ENCODE results near the gene SLC37A4. TPM values are rescaled to one million over a fixed set of nuclear protein-coding genes. Genes with fewer than 3 reads are reported as not detected.
"Not testable (repeated sequence)": the region's sequence is repeated elsewhere in the genome, so short reads cannot be mapped to it uniquely, and the experiment has no call there.

Gene SLC37A4
- total RNA-seq, 5 donors from 2014 or later (not counting 1 experiment from before 2014, with no cell fraction given): 8.9 to 18.0 (median 15.4) TPM

GRCh38 chr11:119062779-119063178, 32.1 kb upstream of the SLC37A4 start:
- ChIA-PET POLR2A (interaction anchor here in 1 of 2 donors (0.6 kb wide), 2 partner anchors 7 to 136 kb away, joined by 3 to 5 read pairs; no protein-coding TSS in a partner anchor), CTCF (no interaction called here)
- no peaks in the 10 kb centered on the region for H3K36me3 Mint-ChIP-seq
- H3K4me1 ChIP-seq (ENCODE audit: control insufficient read depth in 1 of 2, extremely low read depth in 1 of 2, insufficient read depth in 2 of 2, low read length in 2 of 2): peaks cover 12 to 27% of the 10 kb centered on the region in 2 experiments
- H3K36me3 ChIP-seq (ENCODE audit: control insufficient read depth in 2 of 2, extremely low read depth in 1 of 2, insufficient read depth in 1 of 2, low read length in 1 of 2): no peaks in the 10 kb centered on the region
- H3K27ac ChIP-seq (ENCODE audit: low read length): no peak overlapping the region
- no peaks in the 10 kb centered on the region for H3K9me3 Mint-ChIP-seq
- H3K27me3 Mint-ChIP-seq: no peaks in the 10 kb centered on the region
- WGBS (ENCODE audit: insufficient coverage): 100% methylated on average over 1 of the region's 5 CpGs
- no peaks in the 10 kb centered on the region for H3K27me3 ChIP-seq (replicated peaks in 1 of 2; ENCODE audit: control insufficient read depth in 2 of 2, extremely low read depth in 1 of 2, insufficient read depth in 2 of 2, low read length in 1 of 2)
- no peak for DNase-seq
- ATAC-seq (replicated peaks in 1 of 4): no peak
- no peak overlapping the region for H3K27ac Mint-ChIP-seq
- H3K9me3 ChIP-seq: no peaks in the 10 kb centered on the region
- peaks cover 39 to 43% (median 39%) of the 10 kb centered on the region in 3 donors for H3K4me1 Mint-ChIP-seq
- no peak overlapping the region for H3K4me3 ChIP-seq (ENCODE audit: control insufficient read depth in 1 of 2, extremely low read depth in 1 of 2, low read length in 1 of 2)
- H3K4me3 Mint-ChIP-seq: no peak overlapping the region

- Histone ChIP-seq H3K4me1 (ENCODE audit: control insufficient read depth in 1 of 2, extremely low read depth in 1 of 2, insufficient read depth in 2 of 2, low read length in 2 of 2) (peaks cover 8 to 24% of the 10 kb centered on the region in 2 experiments), H3K27ac (ENCODE audit: low read length) (no peak overlapping the region), H3K9me3 (no peaks in the 10 kb centered on the region), H3K36me3 (ENCODE audit: control insufficient read depth in 2 of 2, extremely low read depth in 1 of 2, insufficient read depth in 1 of 2, low read length in 1 of 2) (no peaks in the 10 kb centered on the region), H3K4me3 (ENCODE audit: control insufficient read depth in 1 of 2, extremely low read depth in 1 of 2, low read length in 1 of 2) (no peak overlapping the region), H3K27me3 (replicated peaks in 1 of 2; ENCODE audit: control insufficient read depth in 2 of 2, extremely low read depth in 1 of 2, insufficient read depth in 2 of 2, low read length in 1 of 2) (no peaks in the 10 kb centered on the region)
- Mint-ChIP-seq H3K9me3 (no peaks in the 10 kb centered on the region), H3K4me1 (peaks cover 29 to 36% (median 34%) of the 10 kb centered on the region in 3 donors), H3K27me3 (no peaks in the 10 kb centered on the region), H3K36me3 (peaks cover under 1% of the 10 kb centered on the region), H3K4me3 (no peak overlapping the region), H3K27ac (no peak overlapping the region)
- DNase-seq: no peak
- CTCF ChIA-PET: interaction anchor here (0.7 kb wide), 3 partner anchors 18 to 108 kb away, joined by 3 to 10 read pairs (median 6); no protein-coding TSS in a partner anchor
- POLR2A ChIA-PET: interaction anchor here in 1 of 2 donors (0.6 kb wide), 1 partner anchor 24 kb away, joined by 5 read pairs; no protein-coding TSS in a partner anchor
- ATAC-seq (replicated peaks in 1 of 4): no peak
- 100% methylated on average over 2 of the region's 3 CpGs for WGBS (ENCODE audit: insufficient coverage)
Measured at GRCh38 chr11:119061256-119061655, 30.6 kb upstream of the SLC37A4 start.

GRCh38 chr11:119059128-119059527, 28.5 kb upstream of the SLC37A4 start:
- peak overlapping the region in 1 of 3 donors; percentile 31 for H3K4me3 Mint-ChIP-seq
- H3K27ac ChIP-seq (ENCODE audit: low read length); POLR2A ChIA-PET; CTCF ChIA-PET; H3K27me3 ChIP-seq (replicated peaks in 1 of 2; ENCODE audit: control insufficient read depth in 2 of 2, extremely low read depth in 1 of 2, insufficient read depth in 2 of 2, low read length in 1 of 2); H3K4me3 ChIP-seq (ENCODE audit: control insufficient read depth in 1 of 2, extremely low read depth in 1 of 2, low read length in 1 of 2); H3K9me3 Mint-ChIP-seq; H3K9me3 ChIP-seq; H3K27me3 Mint-ChIP-seq; ATAC-seq (replicated peaks in 1 of 4); H3K27ac Mint-ChIP-seq; DNase-seq: not testable (repeated sequence)
- H3K36me3 Mint-ChIP-seq: peaks cover 17% of the 10 kb centered on the region
- Histone ChIP-seq H3K4me1 (ENCODE audit: control insufficient read depth in 1 of 2, extremely low read depth in 1 of 2, insufficient read depth in 2 of 2, low read length in 2 of 2) (peaks cover 12 to 27% of the 10 kb centered on the region in 2 experiments), H3K36me3 (ENCODE audit: control insufficient read depth in 2 of 2, extremely low read depth in 1 of 2, insufficient read depth in 1 of 2, low read length in 1 of 2) (peaks cover 13 to 14% of the 10 kb centered on the region in 2 donors)
- no CpG with 5 or more reads among the region's 35 CpGs for WGBS (ENCODE audit: insufficient coverage)
- H3K4me1 Mint-ChIP-seq: peaks cover 29 to 40% (median 35%) of the 10 kb centered on the region in 3 donors

- DNase-seq (peak; percentile 95 to 100 (median 98)), ATAC-seq (replicated peaks in 1 of 4) (peak; percentile 90 to 97 (median 93))
- ChIA-PET POLR2A (interaction anchor here in 1 of 2 donors (0.8 to 1.6 kb wide), 4 partner anchors 10 to 38 kb away, joined by 3 to 10 read pairs (median 4); partner anchors contain the start of genes TRAPPC4 and VPS11), CTCF (interaction anchor here in 1 of 2 donors (3.4 kb wide), 1 partner anchor 11 kb away, joined by 37 read pairs; the partner anchor contains the start of gene VPS11)
- H3K4me1 Mint-ChIP-seq: peaks cover 34 to 45% (median 36%) of the 10 kb centered on the region in 3 donors
- H3K36me3 ChIP-seq (ENCODE audit: control insufficient read depth in 2 of 2, extremely low read depth in 1 of 2, insufficient read depth in 1 of 2, low read length in 1 of 2): peaks cover 26 to 34% of the 10 kb centered on the region in 2 donors
- H3K9me3 ChIP-seq: no peaks in the 10 kb centered on the region
- H3K27ac ChIP-seq (ENCODE audit: low read length): peak within 1 kb of the TSS; percentile 63
- no peaks in the 10 kb centered on the region for H3K9me3 Mint-ChIP-seq
- peak within 1 kb of the TSS; percentile 94 to 95 (median 94) for H3K4me3 Mint-ChIP-seq
- H3K27ac Mint-ChIP-seq: peak within 1 kb of the TSS; percentile 94 to 95
- peaks cover 34% of the 10 kb centered on the region for H3K36me3 Mint-ChIP-seq
- H3K4me1 ChIP-seq (ENCODE audit: control insufficient read depth in 1 of 2, extremely low read depth in 1 of 2, insufficient read depth in 2 of 2, low read length in 2 of 2): peaks cover 12 to 28% of the 10 kb centered on the region in 2 experiments
- no peaks in the 10 kb centered on the region for H3K27me3 ChIP-seq (replicated peaks in 1 of 2; ENCODE audit: control insufficient read depth in 2 of 2, extremely low read depth in 1 of 2, insufficient read depth in 2 of 2, low read length in 1 of 2)
- H3K27me3 Mint-ChIP-seq: no peaks in the 10 kb centered on the region
- under 1% methylated on average over 69 of the region's 79 CpGs for WGBS (ENCODE audit: insufficient coverage)
- peak within 1 kb of the TSS; percentile 77 for H3K4me3 ChIP-seq (ENCODE audit: control insufficient read depth in 1 of 2, extremely low read depth in 1 of 2, low read length in 1 of 2)
Measured at GRCh38 chr11:119057000-119057769, 26.5 kb upstream of the SLC37A4 start, which contains the start of gene HYOU1. Gene HYOU1 (minus strand): TSS chr11:119057205. CDS start chr11:119056160, 1,045 bp downstream.

- Mint-ChIP-seq H3K27me3 (no peaks in the 10 kb centered on the region), H3K4me3 (peak overlapping the region; percentile 94 to 95 (median 94)), H3K9me3 (no peaks in the 10 kb centered on the region), H3K36me3 (peaks cover 38% of the 10 kb centered on the region), H3K4me1 (peaks cover 35 to 50% (median 36%) of the 10 kb centered on the region in 3 donors), H3K27ac (peak overlapping the region; percentile 94 to 95)
- Histone ChIP-seq H3K27ac (ENCODE audit: low read length) (peak overlapping the region; percentile 58), H3K4me3 (ENCODE audit: control insufficient read depth in 1 of 2, extremely low read depth in 1 of 2, low read length in 1 of 2) (peak overlapping the region; percentile 66 to 77), H3K4me1 (ENCODE audit: control insufficient read depth in 1 of 2, extremely low read depth in 1 of 2, insufficient read depth in 2 of 2, low read length in 2 of 2) (peaks cover 12 to 35% of the 10 kb centered on the region in 2 experiments), H3K27me3 (replicated peaks in 1 of 2; ENCODE audit: control insufficient read depth in 2 of 2, extremely low read depth in 1 of 2, insufficient read depth in 2 of 2, low read length in 1 of 2) (no peaks in the 10 kb centered on the region), H3K9me3 (no peaks in the 10 kb centered on the region), H3K36me3 (ENCODE audit: control insufficient read depth in 2 of 2, extremely low read depth in 1 of 2, insufficient read depth in 1 of 2, low read length in 1 of 2) (peaks cover 28 to 40% of the 10 kb centered on the region in 2 donors)
- ATAC-seq (replicated peaks in 1 of 4): peak; percentile 5 to 15 (median 6)
- peak; percentile 1 to 64 (median 35) for DNase-seq
- WGBS (ENCODE audit: insufficient coverage): 0% methylated on average over 31 of the region's 48 CpGs
- ChIA-PET POLR2A (interaction anchor here (0.5 to 1.1 kb wide), 10 partner anchors 9 to 156 kb away, joined by 3 to 15 read pairs (median 4); partner anchors contain the start of genes HINFP (in 1 of the 2), TRAPPC4 (in 1 of the 2) and VPS11 (in 1 of the 2)), CTCF (interaction anchor here (1.0 to 3.4 kb wide), 2 partner anchors 11 to 12 kb away, joined by 8 to 37 read pairs; partner anchors contain the start of gene VPS11 (in 1 of the 2))
Measured at GRCh38 chr11:119056421-119056999, 25.8 kb upstream of the SLC37A4 start.

Data from T-cell (primary cell).